ENCODE results near the gene MCC. TPM values are rescaled to one million over a fixed set of nuclear protein-coding genes. Genes with fewer than 3 reads are reported as not detected.

Gene MCC
- total RNA-seq, 2 experiments from 2014 or later = 4.0 to 4.1 TPM

GRCh38 chr5:113178073-113178779, 310.0 kb downstream of the MCC start:
- Mint-ChIP-seq H3K36me3 (no peaks in the 10 kb centered on the region), H3K4me3 (no peak overlapping the region), H3K4me1 (ENCODE audit: low read depth) (no peaks in the 10 kb centered on the region), H3K27ac (no peak overlapping the region), H3K9me3 (no peaks in the 10 kb centered on the region), H3K27me3 (no peaks in the 10 kb centered on the region)
- ChIA-PET POLR2A (no interaction called here), CTCF (no interaction called here)
- intact Hi-C loops (cut with micrococcal nuclease) = no loop called here
- DNase-seq = no peak

- Mint-ChIP-seq H3K4me1 (ENCODE audit: low read depth) (no peaks in the 10 kb centered on the region), H3K27me3 (no peaks in the 10 kb centered on the region), H3K9me3 (no peaks in the 10 kb centered on the region), H3K36me3 (no peaks in the 10 kb centered on the region), H3K27ac (no peak overlapping the region), H3K4me3 (no peak overlapping the region)
- POLR2A ChIA-PET = interaction anchor here (0.6 kb wide), 1 partner anchor 38 kb away, joined by 3 read pairs; no protein-coding TSS in a partner anchor
- no peak for DNase-seq
- CTCF ChIA-PET = interaction anchor here (0.6 kb wide), 1 partner anchor 65 kb away, joined by 3 read pairs; no protein-coding TSS in a partner anchor
- intact Hi-C loops (cut with micrococcal nuclease) = no loop called here
Observed at GRCh38 chr5:113177225-113177624, 311.0 kb downstream of the MCC start.

GRCh38 chr5:113176734-113177133, 311.5 kb downstream of the MCC start:
- intact Hi-C loops (cut with micrococcal nuclease) = no loop called here
- Mint-ChIP-seq H3K4me1 (ENCODE audit: low read depth) (no peaks in the 10 kb centered on the region), H3K9me3 (no peaks in the 10 kb centered on the region), H3K27ac (no peak overlapping the region), H3K36me3 (no peaks in the 10 kb centered on the region), H3K4me3 (no peak overlapping the region), H3K27me3 (no peaks in the 10 kb centered on the region)
- DNase-seq = no peak
- POLR2A ChIA-PET = no interaction called here
- CTCF ChIA-PET = no interaction called here

- Mint-ChIP-seq H3K27ac (no peak overlapping the region), H3K36me3 (no peaks in the 10 kb centered on the region), H3K9me3 (no peaks in the 10 kb centered on the region), H3K4me1 (ENCODE audit: low read depth) (no peaks in the 10 kb centered on the region), H3K27me3 (no peaks in the 10 kb centered on the region), H3K4me3 (no peak overlapping the region)
- intact Hi-C loops (cut with micrococcal nuclease) = no loop called here
- DNase-seq = no peak
- ChIA-PET CTCF (no interaction called here), POLR2A (no interaction called here)
Observed at GRCh38 chr5:113176196-113176595, 312.1 kb downstream of the MCC start.

GRCh38 chr5:113172231-113172826, 315.9 kb downstream of the MCC start:
- DNase-seq = no peak
- no peaks in the 10 kb centered on the region for H3K27me3 Mint-ChIP-seq
- H3K27ac Mint-ChIP-seq = no peak overlapping the region
- CTCF ChIA-PET = no interaction called here
- no peak overlapping the region for H3K4me3 Mint-ChIP-seq
- no peaks in the 10 kb centered on the region for H3K9me3 Mint-ChIP-seq
- POLR2A ChIA-PET = no interaction called here
- H3K36me3 Mint-ChIP-seq = no peaks in the 10 kb centered on the region
- no peaks in the 10 kb centered on the region for H3K4me1 Mint-ChIP-seq (ENCODE audit: low read depth)
- intact Hi-C loops (cut with micrococcal nuclease) = no loop called here

GRCh38 chr5:113171520-113171919, 316.7 kb downstream of the MCC start:
- H3K4me3 Mint-ChIP-seq = no peak overlapping the region
- ChIA-PET POLR2A (no interaction called here), CTCF (no interaction called here)
- H3K9me3 Mint-ChIP-seq = no peaks in the 10 kb centered on the region
- DNase-seq = no peak
- H3K36me3 Mint-ChIP-seq = no peaks in the 10 kb centered on the region
- intact Hi-C loops (cut with micrococcal nuclease) = no loop called here
- no peaks in the 10 kb centered on the region for H3K27me3 Mint-ChIP-seq
- H3K27ac Mint-ChIP-seq = no peak overlapping the region
- no peaks in the 10 kb centered on the region for H3K4me1 Mint-ChIP-seq (ENCODE audit: low read depth)

- CTCF ChIA-PET = no interaction called here
Observed at GRCh38 chr5:113170707-113171106, 317.5 kb downstream of the MCC start.

GRCh38 chr5:113169720-113170119, 318.5 kb downstream of the MCC start:
- CTCF ChIA-PET = interaction anchor here (1.1 kb wide), 1 partner anchor 65 kb away, joined by 3 read pairs; no protein-coding TSS in a partner anchor
- H3K27me3 Mint-ChIP-seq = no peaks in the 10 kb centered on the region
- H3K36me3 Mint-ChIP-seq = no peaks in the 10 kb centered on the region
- intact Hi-C loops (cut with micrococcal nuclease) = no loop called here
- no peak overlapping the region for H3K4me3 Mint-ChIP-seq
- H3K9me3 Mint-ChIP-seq = no peaks in the 10 kb centered on the region
- H3K27ac Mint-ChIP-seq = no peak overlapping the region
- DNase-seq = no peak
- H3K4me1 Mint-ChIP-seq (ENCODE audit: low read depth) = no peaks in the 10 kb centered on the region
- POLR2A ChIA-PET = interaction anchor here (0.6 kb wide), 1 partner anchor 138 kb away, joined by 3 read pairs; no protein-coding TSS in a partner anchor

More at GRCh38 chr5:113170707-113171106, 317.5 kb downstream of the MCC start:
- POLR2A ChIA-PET = no interaction called here
- Mint-ChIP-seq H3K36me3 (no peaks in the 10 kb centered on the region), H3K4me3 (no peak overlapping the region), H3K27ac (no peak overlapping the region), H3K27me3 (no peaks in the 10 kb centered on the region), H3K9me3 (no peaks in the 10 kb centered on the region), H3K4me1 (ENCODE audit: low read depth) (no peaks in the 10 kb centered on the region)
- no peak for DNase-seq
- intact Hi-C loops (cut with micrococcal nuclease) = no loop called here

- Mint-ChIP-seq H3K27ac (no peak overlapping the region), H3K36me3 (no peaks in the 10 kb centered on the region), H3K27me3 (no peaks in the 10 kb centered on the region), H3K4me3 (no peak overlapping the region), H3K9me3 (no peaks in the 10 kb centered on the region), H3K4me1 (ENCODE audit: low read depth) (peaks cover 4% of the 10 kb centered on the region)
- intact Hi-C loops (cut with micrococcal nuclease) = no loop called here
- ChIA-PET CTCF (no interaction called here), POLR2A (no interaction called here)
- DNase-seq = no peak
Observed at GRCh38 chr5:113167985-113168384, 320.3 kb downstream of the MCC start.

GRCh38 chr5:113166852-113167366, 321.3 kb downstream of the MCC start:
- no peak overlapping the region for H3K27ac Mint-ChIP-seq
- H3K27me3 Mint-ChIP-seq = no peaks in the 10 kb centered on the region
- intact Hi-C loops (cut with micrococcal nuclease) = no loop called here
- CTCF ChIA-PET = no interaction called here
- H3K4me3 Mint-ChIP-seq = no peak overlapping the region
- peaks cover 8% of the 10 kb centered on the region for H3K4me1 Mint-ChIP-seq (ENCODE audit: low read depth)
- H3K36me3 Mint-ChIP-seq = no peaks in the 10 kb centered on the region
- no peak for DNase-seq
- H3K9me3 Mint-ChIP-seq = no peaks in the 10 kb centered on the region
- POLR2A ChIA-PET = no interaction called here

- H3K4me3 Mint-ChIP-seq = no peak overlapping the region
- no peaks in the 10 kb centered on the region for H3K36me3 Mint-ChIP-seq
- ChIA-PET CTCF (no interaction called here), POLR2A (no interaction called here)
- no peak overlapping the region for H3K27ac Mint-ChIP-seq
- H3K27me3 Mint-ChIP-seq = no peaks in the 10 kb centered on the region
- H3K4me1 Mint-ChIP-seq (ENCODE audit: low read depth) = peaks cover 8% of the 10 kb centered on the region
- intact Hi-C loops (cut with micrococcal nuclease) = no loop called here
- H3K9me3 Mint-ChIP-seq = no peaks in the 10 kb centered on the region
- DNase-seq = no peak
Observed at GRCh38 chr5:113166261-113166660, 322.0 kb downstream of the MCC start.

- CTCF ChIA-PET = no interaction called here
- no peaks in the 10 kb centered on the region for H3K36me3 Mint-ChIP-seq
- DNase-seq = no peak
- no peaks in the 10 kb centered on the region for H3K9me3 Mint-ChIP-seq
- POLR2A ChIA-PET = no interaction called here
- H3K4me3 Mint-ChIP-seq = no peak overlapping the region
- intact Hi-C loops (cut with micrococcal nuclease) = no loop called here
- no peaks in the 10 kb centered on the region for H3K27me3 Mint-ChIP-seq
- H3K4me1 Mint-ChIP-seq (ENCODE audit: low read depth) = peaks cover 8% of the 10 kb centered on the region
- no peak overlapping the region for H3K27ac Mint-ChIP-seq
Observed at GRCh38 chr5:113164021-113164420, 324.2 kb downstream of the MCC start.

GRCh38 chr5:113163328-113163727, 324.9 kb downstream of the MCC start:
- no peaks in the 10 kb centered on the region for H3K36me3 Mint-ChIP-seq
- H3K4me3 Mint-ChIP-seq = no peak overlapping the region
- CTCF ChIA-PET = no interaction called here
- intact Hi-C loops (cut with micrococcal nuclease) = no loop called here
- H3K9me3 Mint-ChIP-seq = no peaks in the 10 kb centered on the region
- peaks cover 8% of the 10 kb centered on the region for H3K4me1 Mint-ChIP-seq (ENCODE audit: low read depth)
- no peak for DNase-seq
- no peaks in the 10 kb centered on the region for H3K27me3 Mint-ChIP-seq
- POLR2A ChIA-PET = no interaction called here
- H3K27ac Mint-ChIP-seq = no peak overlapping the region

All from activated CD4-positive, alpha-beta memory T cell treated with anti-CD3 and anti-CD28 coated beads for 36 hours (primary cell).